ENCODE measurements around the gene FCMR. TPM values are rescaled to one million over a fixed set of nuclear protein-coding genes. Genes with fewer than 3 reads are reported as not detected.

FCMR gene
- total RNA-seq, 4 donors from 2014 or later = 2.5 to 3.3 (median 3.2) TPM; not detected in 1

DNA sequence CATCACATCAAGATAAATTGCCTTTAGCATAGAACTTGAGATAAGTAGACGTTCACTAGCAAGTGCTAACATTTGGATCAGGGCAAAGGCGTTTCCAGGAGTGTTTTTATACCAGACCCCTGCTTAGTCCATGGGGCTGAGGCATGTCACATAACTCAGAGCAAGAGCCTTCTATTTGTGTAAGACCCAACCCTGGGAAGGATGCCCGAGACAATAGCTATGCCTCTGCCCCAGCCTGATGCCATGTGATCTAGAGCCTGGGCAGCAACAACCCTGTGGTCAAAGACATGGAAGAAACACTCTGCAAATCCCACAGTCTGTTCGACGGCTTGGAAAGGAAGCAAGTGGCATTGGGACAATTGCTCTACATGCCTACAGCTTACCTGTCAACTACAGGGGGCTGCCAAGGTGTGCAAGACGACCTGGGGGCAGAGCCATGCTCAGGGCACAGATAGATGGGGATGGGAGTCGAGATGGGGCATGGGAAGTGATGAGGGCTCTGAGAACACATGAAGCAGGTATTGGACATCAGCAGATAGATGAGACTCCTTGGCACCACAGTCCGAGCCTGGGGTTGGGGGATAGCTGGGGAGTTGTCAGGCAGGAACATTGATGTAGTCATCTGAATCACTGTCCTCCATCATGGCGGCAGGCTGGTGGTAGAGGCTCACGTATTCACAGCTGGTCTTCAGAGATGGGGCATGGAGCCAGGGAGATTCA lies 17.2 kb downstream of the FCMR start:
- no peak overlapping the region for H3K4me3 ChIP-seq
- H3K4me1 ChIP-seq = peaks cover 4 to 12% (median 9%) of the 10 kb centered on the region in 4 donors
- 91% methylated on average over 10 of the region's 10 CpGs for WGBS
- intact Hi-C loops (cut with DNase I) = loop anchor here (5.0 kb wide), 1 partner anchor 37 kb away; the partner anchor contains the start of gene IL20
- H3K9me3 ChIP-seq = no peaks in the 10 kb centered on the region
- H3K27me3 ChIP-seq = peaks cover 0 to 20% (median 0%) of the 10 kb centered on the region in 4 donors
- H3K36me3 ChIP-seq = no peaks in the 10 kb centered on the region
- no peak for DNase-seq (ENCODE audit: extremely low spot score)
- H3K27ac ChIP-seq (replicated peaks in 1 of 4) = no peak overlapping the region
- TF ChIP-seq POLR2A (IDR thresholded peaks at IDR 0.05; ENCODE audit: low read depth) (no peak), EP300 (IDR thresholded peaks at IDR 0.05) (no peak), POLR2AphosphoS5 (IDR thresholded peaks at IDR 0.05) (no peak)
- TF ChIP-seq, protein P1, sequence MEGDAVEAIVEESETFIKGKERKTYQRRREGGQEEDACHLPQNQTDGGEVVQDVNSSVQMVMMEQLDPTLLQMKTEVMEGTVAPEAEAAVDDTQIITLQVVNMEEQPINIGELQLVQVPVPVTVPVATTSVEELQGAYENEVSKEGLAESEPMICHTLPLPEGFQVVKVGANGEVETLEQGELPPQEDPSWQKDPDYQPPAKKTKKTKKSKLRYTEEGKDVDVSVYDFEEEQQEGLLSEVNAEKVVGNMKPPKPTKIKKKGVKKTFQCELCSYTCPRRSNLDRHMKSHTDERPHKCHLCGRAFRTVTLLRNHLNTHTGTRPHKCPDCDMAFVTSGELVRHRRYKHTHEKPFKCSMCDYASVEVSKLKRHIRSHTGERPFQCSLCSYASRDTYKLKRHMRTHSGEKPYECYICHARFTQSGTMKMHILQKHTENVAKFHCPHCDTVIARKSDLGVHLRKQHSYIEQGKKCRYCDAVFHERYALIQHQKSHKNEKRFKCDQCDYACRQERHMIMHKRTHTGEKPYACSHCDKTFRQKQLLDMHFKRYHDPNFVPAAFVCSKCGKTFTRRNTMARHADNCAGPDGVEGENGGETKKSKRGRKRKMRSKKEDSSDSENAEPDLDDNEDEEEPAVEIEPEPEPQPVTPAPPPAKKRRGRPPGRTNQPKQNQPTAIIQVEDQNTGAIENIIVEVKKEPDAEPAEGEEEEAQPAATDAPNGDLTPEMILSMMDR (IDR thresholded peaks at IDR 0.05) = no peak

DNA sequence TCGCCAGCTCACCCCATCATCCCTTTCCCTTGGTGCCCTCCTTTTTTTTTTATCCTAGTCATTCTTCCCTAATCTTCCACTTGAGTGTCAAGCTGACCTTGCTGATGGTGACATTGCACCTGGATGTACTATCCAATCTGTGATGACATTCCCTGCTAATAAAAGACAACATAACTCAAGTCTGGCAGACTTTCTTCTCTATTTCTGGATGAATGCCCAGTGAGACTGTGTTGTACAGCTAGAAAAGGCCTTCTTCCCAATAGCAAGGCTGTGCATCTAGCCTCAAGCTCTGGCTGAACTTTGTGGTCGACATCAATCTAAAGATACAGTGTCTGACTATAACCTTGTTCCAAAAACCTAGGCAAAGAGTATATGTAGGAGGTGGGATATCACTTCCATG lies 18.1 kb downstream of the FCMR start:
- DNase-seq (ENCODE audit: extremely low spot score) = no peak
- Histone ChIP-seq H3K4me3 (no peak overlapping the region), H3K9me3 (no peaks in the 10 kb centered on the region), H3K27me3 (peaks cover 0 to 21% (median 0%) of the 10 kb centered on the region in 4 donors), H3K36me3 (no peaks in the 10 kb centered on the region), H3K27ac (replicated peaks in 1 of 4) (no peak overlapping the region), H3K4me1 (peaks cover 0 to 3% (median under 1%) of the 10 kb centered on the region in 4 donors)
- WGBS = 59% methylated on average over 2 of the region's 2 CpGs
- TF ChIP-seq POLR2AphosphoS5 (IDR thresholded peaks at IDR 0.05) = no peak
- TF ChIP-seq EP300 (IDR thresholded peaks at IDR 0.05) = no peak
- TF ChIP-seq, protein P1 (IDR thresholded peaks at IDR 0.05) = no peak
- TF ChIP-seq POLR2A (IDR thresholded peaks at IDR 0.05; ENCODE audit: low read depth) = no peak
- intact Hi-C loops (cut with DNase I) = no loop called here

DNA sequence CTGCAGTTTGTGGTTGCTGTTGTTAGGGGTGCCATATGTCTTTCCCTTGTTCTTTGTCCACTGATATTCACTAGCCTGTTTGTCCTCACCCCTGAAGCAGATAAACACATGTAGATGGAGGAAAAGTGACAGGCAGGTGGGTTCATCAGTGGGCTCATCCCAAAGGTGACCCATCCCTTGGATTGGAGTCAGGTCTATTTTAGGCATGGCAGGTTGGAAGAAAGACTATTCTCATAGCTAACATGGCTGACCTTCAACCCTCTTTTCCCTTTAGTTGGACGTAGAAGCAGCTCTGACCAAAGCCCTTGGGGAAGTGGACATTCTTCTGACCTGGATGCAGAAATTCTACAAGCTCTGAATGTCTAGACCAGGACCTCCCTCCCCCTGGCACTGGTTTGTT lies 19.0 kb downstream of the FCMR start:
- no peaks in the 10 kb centered on the region for H3K36me3 ChIP-seq
- no peak for DNase-seq (ENCODE audit: extremely low spot score)
- intact Hi-C loops (cut with DNase I) = no loop called here
- H3K4me1 ChIP-seq = no peaks in the 10 kb centered on the region
- WGBS = no CpG with 5 or more reads among the region's 1 CpG
- H3K4me3 ChIP-seq = no peak overlapping the region
- H3K27me3 ChIP-seq = peaks cover 0 to 19% (median 0%) of the 10 kb centered on the region in 4 donors
- no peaks in the 10 kb centered on the region for H3K9me3 ChIP-seq
- no peak for TF ChIP-seq POLR2A (IDR thresholded peaks at IDR 0.05; ENCODE audit: low read depth)
- TF ChIP-seq, protein P1 (IDR thresholded peaks at IDR 0.05) = no peak
- no peak for TF ChIP-seq POLR2AphosphoS5 (IDR thresholded peaks at IDR 0.05)
- no peak for TF ChIP-seq EP300 (IDR thresholded peaks at IDR 0.05)
- no peak overlapping the region for H3K27ac ChIP-seq (replicated peaks in 1 of 4)

DNA sequence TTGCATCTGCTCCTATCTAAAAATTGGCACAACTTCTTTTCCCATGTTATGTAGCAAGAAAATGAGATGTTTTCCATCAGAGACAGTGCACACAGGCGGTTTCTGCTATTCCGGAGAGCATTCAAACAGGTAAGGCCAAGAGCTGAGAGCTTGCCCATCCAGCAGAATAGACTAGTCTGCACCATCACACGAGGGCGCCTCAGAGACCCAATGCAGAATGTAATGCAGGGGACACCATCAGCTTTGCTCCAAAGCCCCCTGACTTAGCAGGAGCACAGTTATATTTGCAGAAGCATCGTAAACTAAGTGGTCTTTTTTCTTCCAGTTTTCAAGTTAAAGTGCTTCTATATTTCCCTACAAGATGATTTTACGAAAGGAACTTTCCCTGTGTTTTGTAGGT lies 19.8 kb downstream of the FCMR start:
- 96% methylated on average over 6 of the region's 6 CpGs for WGBS
- H3K36me3 ChIP-seq = no peaks in the 10 kb centered on the region
- H3K27ac ChIP-seq (replicated peaks in 1 of 4) = no peak overlapping the region
- H3K4me3 ChIP-seq = no peak overlapping the region
- intact Hi-C loops (cut with DNase I) = no loop called here
- no peaks in the 10 kb centered on the region for H3K4me1 ChIP-seq
- H3K9me3 ChIP-seq = no peaks in the 10 kb centered on the region
- no peak for DNase-seq (ENCODE audit: extremely low spot score)
- peaks cover 0 to 22% (median 0%) of the 10 kb centered on the region in 4 donors for H3K27me3 ChIP-seq
- TF ChIP-seq POLR2AphosphoS5 (IDR thresholded peaks at IDR 0.05) = no peak
- TF ChIP-seq EP300 (IDR thresholded peaks at IDR 0.05) = no peak
- no peak for TF ChIP-seq POLR2A (IDR thresholded peaks at IDR 0.05; ENCODE audit: low read depth)
- TF ChIP-seq, protein P1 (IDR thresholded peaks at IDR 0.05) = no peak
